Measurements from ENCODE around the gene CABP7.

CABP7 gene

GRCh38 chr22:29719899-29720645 is at the start of gene CABP7:
Gene CABP7, plus strand, starts transcription at chr22:29720003. Its CDS starts 422 bp downstream, at chr22:29720425.
- Histone ChIP-seq H3K27me3 (ENCODE audit: insufficient read depth, low read length) (peaks cover 14% of the 10 kb centered on the region), H3K79me2 (ENCODE audit: control insufficient read depth, insufficient read depth, low read length, unreplicated experiment) (no peaks in the 10 kb centered on the region), H3K27ac (ENCODE audit: low read depth, low read length) (no peak within 1 kb of the TSS), H3K4me1 (ENCODE audit: control insufficient read depth, insufficient read depth, low read length, unreplicated experiment) (no peaks in the 10 kb centered on the region), H3K36me3 (ENCODE audit: insufficient read depth, low read length) (no peaks in the 10 kb centered on the region), H3K4me3 (ENCODE audit: low read depth, low read length) (no peak within 1 kb of the TSS), H2AFZ (ENCODE audit: low read length, unreplicated experiment) (no peak within 1 kb of the TSS)

DNA sequence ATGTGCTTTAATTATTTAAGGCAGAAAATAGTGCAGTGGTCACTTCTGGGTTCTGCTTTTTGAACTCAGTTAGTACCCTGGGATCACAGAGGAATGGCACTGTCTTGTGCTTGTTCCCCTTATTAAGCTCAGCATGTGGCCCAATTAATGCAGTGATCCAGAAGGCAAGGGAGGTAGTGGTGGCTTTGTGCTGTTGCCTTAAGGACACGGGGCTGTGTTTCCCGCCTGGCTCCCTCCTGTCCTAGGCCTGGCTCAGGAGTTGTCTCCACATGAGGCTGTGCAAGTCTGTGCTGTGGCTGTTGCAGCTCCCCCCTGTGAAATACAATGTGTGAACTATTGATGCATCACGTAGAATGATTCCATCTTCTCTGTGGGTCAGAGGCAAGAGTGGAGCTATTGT is 49.2 kb upstream of the CABP7 start:
- no peaks in the 10 kb centered on the region for H3K79me2 ChIP-seq (ENCODE audit: control insufficient read depth, insufficient read depth, low read length, unreplicated experiment)
- H3K4me3 ChIP-seq (ENCODE audit: low read depth, low read length) = no peak overlapping the region
- H3K4me1 ChIP-seq (ENCODE audit: control insufficient read depth, insufficient read depth, low read length, unreplicated experiment) = no peaks in the 10 kb centered on the region
- no peak overlapping the region for H3K27ac ChIP-seq (ENCODE audit: low read depth, low read length)
- no peaks in the 10 kb centered on the region for H3K27me3 ChIP-seq (ENCODE audit: insufficient read depth, low read length)
- H2AFZ ChIP-seq (ENCODE audit: low read length, unreplicated experiment) = no peak overlapping the region
- no peaks in the 10 kb centered on the region; the same call in 1 of the 2 replicates for H3K36me3 ChIP-seq (ENCODE audit: insufficient read depth, low read length)

DNA sequence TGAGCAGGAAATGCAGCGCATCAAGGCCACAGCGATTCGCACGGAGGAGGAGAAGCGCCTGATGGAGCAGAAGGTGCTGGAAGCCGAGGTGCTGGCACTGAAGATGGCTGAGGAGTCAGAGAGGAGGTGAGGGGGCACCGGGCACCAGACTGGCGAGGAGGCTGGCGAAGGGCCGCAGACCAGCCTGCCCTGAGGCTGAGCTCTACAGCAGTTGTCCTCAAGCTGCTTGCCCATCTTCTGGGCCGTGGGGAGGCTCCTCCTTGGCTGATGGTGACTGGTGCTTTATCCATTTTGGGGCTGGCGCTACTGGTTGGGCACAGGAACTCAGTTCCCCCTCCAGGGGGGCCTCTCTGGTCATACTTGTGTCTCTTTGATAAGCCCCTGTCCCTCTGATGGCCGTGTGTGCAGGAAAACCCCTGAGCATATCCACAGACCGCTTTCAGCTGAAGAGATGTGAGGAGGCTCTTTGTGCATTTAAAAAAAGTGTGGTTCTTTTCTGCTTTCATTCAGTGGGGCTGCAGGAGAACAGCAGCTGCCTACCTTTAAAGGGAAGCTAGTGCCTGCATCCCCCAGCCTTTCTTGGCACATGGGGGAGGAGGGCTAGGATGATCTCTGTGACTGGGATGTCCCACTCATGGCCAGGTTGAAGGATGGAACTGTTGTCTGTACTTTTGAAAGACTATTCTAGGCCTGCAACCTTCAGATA is 46.3 kb upstream of the CABP7 start:
- H3K27ac ChIP-seq (ENCODE audit: low read depth, low read length) = no peak overlapping the region
- H3K4me3 ChIP-seq (ENCODE audit: low read depth, low read length) = no peak overlapping the region
- H3K4me1 ChIP-seq (ENCODE audit: control insufficient read depth, insufficient read depth, low read length, unreplicated experiment) = no peaks in the 10 kb centered on the region
- H3K27me3 ChIP-seq (ENCODE audit: insufficient read depth, low read length) = no peaks in the 10 kb centered on the region
- no peaks in the 10 kb centered on the region for H3K79me2 ChIP-seq (ENCODE audit: control insufficient read depth, insufficient read depth, low read length, unreplicated experiment)
- peaks cover 3% of the 10 kb centered on the region; the same call in 1 of the 2 replicates for H3K36me3 ChIP-seq (ENCODE audit: insufficient read depth, low read length)
- H2AFZ ChIP-seq (ENCODE audit: low read length, unreplicated experiment) = no peak overlapping the region

DNA sequence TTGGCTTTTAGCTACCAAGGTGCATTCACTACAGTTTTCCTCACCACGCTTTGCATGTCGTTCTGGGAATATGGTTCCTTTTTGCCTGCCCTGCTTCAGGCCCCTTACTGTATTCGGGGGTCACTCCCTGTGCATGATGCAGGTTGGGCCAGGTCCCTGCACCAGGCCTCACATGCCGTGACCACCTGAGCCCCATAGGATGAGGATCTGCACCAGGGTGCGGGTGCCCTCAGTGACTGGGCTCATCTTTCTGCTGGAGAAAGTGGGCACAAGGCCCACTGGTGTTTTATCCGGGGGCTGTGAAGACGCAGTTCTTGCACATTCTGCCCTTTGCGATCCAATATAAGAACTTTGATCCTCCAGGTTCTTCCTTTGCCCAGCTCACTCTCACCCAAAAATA is 45.7 kb upstream of the CABP7 start:
- H3K36me3 ChIP-seq (ENCODE audit: insufficient read depth, low read length) = peaks cover 3% of the 10 kb centered on the region; the same call in 1 of the 2 replicates

GRCh38 chr22:29679316-29679715 is 40.5 kb upstream of the CABP7 start:
- Histone ChIP-seq H3K79me2 (ENCODE audit: control insufficient read depth, insufficient read depth, low read length, unreplicated experiment) (no peaks in the 10 kb centered on the region), H3K4me1 (ENCODE audit: control insufficient read depth, insufficient read depth, low read length, unreplicated experiment) (no peaks in the 10 kb centered on the region), H3K27ac (ENCODE audit: low read depth, low read length) (no peak overlapping the region), H3K36me3 (ENCODE audit: insufficient read depth, low read length) (peaks cover 3% of the 10 kb centered on the region; the same call in 1 of the 2 replicates), H3K4me3 (ENCODE audit: low read depth, low read length) (no peak overlapping the region), H2AFZ (ENCODE audit: low read length, unreplicated experiment) (no peak overlapping the region), H3K27me3 (ENCODE audit: insufficient read depth, low read length) (no peaks in the 10 kb centered on the region)

More for the DNA sequence above, 45.7 kb upstream of the CABP7 start:
- Histone ChIP-seq H3K27ac (ENCODE audit: low read depth, low read length) (no peak overlapping the region), H3K4me1 (ENCODE audit: control insufficient read depth, insufficient read depth, low read length, unreplicated experiment) (no peaks in the 10 kb centered on the region), H3K27me3 (ENCODE audit: insufficient read depth, low read length) (no peaks in the 10 kb centered on the region), H3K79me2 (ENCODE audit: control insufficient read depth, insufficient read depth, low read length, unreplicated experiment) (no peaks in the 10 kb centered on the region), H3K4me3 (ENCODE audit: low read depth, low read length) (no peak overlapping the region), H2AFZ (ENCODE audit: low read length, unreplicated experiment) (no peak overlapping the region)

GRCh38 chr22:29683536-29683935 is 36.3 kb upstream of the CABP7 start:
- Histone ChIP-seq H2AFZ (ENCODE audit: low read length, unreplicated experiment) (no peak overlapping the region), H3K4me3 (ENCODE audit: low read depth, low read length) (no peak overlapping the region), H3K4me1 (ENCODE audit: control insufficient read depth, insufficient read depth, low read length, unreplicated experiment) (no peaks in the 10 kb centered on the region), H3K79me2 (ENCODE audit: control insufficient read depth, insufficient read depth, low read length, unreplicated experiment) (no peaks in the 10 kb centered on the region), H3K36me3 (ENCODE audit: insufficient read depth, low read length) (no peaks in the 10 kb centered on the region), H3K27me3 (ENCODE audit: insufficient read depth, low read length) (no peaks in the 10 kb centered on the region), H3K27ac (ENCODE audit: low read depth, low read length) (no peak overlapping the region)

DNA sequence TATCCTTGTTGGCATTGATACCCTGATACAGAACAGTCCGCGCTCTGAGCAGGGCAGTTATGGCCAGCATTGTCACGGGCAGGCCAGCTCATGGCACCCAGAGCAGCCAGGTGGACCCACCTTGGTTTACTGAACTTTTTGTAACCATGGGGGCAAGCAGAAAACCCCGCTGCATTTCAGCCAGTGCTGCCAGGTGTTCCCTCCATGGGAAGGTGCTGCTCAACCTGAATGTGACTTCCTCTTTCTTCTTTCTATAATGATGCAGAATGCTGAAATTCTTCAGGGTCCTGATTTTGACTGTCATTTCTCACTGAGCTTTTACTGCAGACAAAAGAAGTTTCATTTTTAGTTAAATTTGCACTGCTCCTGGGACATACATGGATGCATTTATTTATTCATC is 35.6 kb upstream of the CABP7 start:
- Histone ChIP-seq H3K79me2 (ENCODE audit: control insufficient read depth, insufficient read depth, low read length, unreplicated experiment) (no peaks in the 10 kb centered on the region), H3K4me3 (ENCODE audit: low read depth, low read length) (no peak overlapping the region), H3K36me3 (ENCODE audit: insufficient read depth, low read length) (no peaks in the 10 kb centered on the region), H2AFZ (ENCODE audit: low read length, unreplicated experiment) (no peak overlapping the region), H3K27ac (ENCODE audit: low read depth, low read length) (no peak overlapping the region), H3K4me1 (ENCODE audit: control insufficient read depth, insufficient read depth, low read length, unreplicated experiment) (no peaks in the 10 kb centered on the region), H3K27me3 (ENCODE audit: insufficient read depth, low read length) (no peaks in the 10 kb centered on the region)

GRCh38 chr22:29689206-29689879 is 30.5 kb upstream of the CABP7 start:
- no peak overlapping the region for H3K27ac ChIP-seq (ENCODE audit: low read depth, low read length)
- H3K4me1 ChIP-seq (ENCODE audit: control insufficient read depth, insufficient read depth, low read length, unreplicated experiment) = no peaks in the 10 kb centered on the region
- no peaks in the 10 kb centered on the region for H3K36me3 ChIP-seq (ENCODE audit: insufficient read depth, low read length)
- no peaks in the 10 kb centered on the region for H3K79me2 ChIP-seq (ENCODE audit: control insufficient read depth, insufficient read depth, low read length, unreplicated experiment)
- no peak overlapping the region for H3K4me3 ChIP-seq (ENCODE audit: low read depth, low read length)
- H2AFZ ChIP-seq (ENCODE audit: low read length, unreplicated experiment) = no peak overlapping the region
- no peaks in the 10 kb centered on the region for H3K27me3 ChIP-seq (ENCODE audit: insufficient read depth, low read length)

GRCh38 chr22:29689880-29690213 is 30.0 kb upstream of the CABP7 start:
- no peaks in the 10 kb centered on the region for H3K4me1 ChIP-seq (ENCODE audit: control insufficient read depth, insufficient read depth, low read length, unreplicated experiment)
- no peak overlapping the region for H2AFZ ChIP-seq (ENCODE audit: low read length, unreplicated experiment)
- H3K36me3 ChIP-seq (ENCODE audit: insufficient read depth, low read length) = no peaks in the 10 kb centered on the region
- H3K79me2 ChIP-seq (ENCODE audit: control insufficient read depth, insufficient read depth, low read length, unreplicated experiment) = no peaks in the 10 kb centered on the region
- no peak overlapping the region for H3K4me3 ChIP-seq (ENCODE audit: low read depth, low read length)
- no peaks in the 10 kb centered on the region for H3K27me3 ChIP-seq (ENCODE audit: insufficient read depth, low read length)
- no peak overlapping the region for H3K27ac ChIP-seq (ENCODE audit: low read depth, low read length)

DNA sequence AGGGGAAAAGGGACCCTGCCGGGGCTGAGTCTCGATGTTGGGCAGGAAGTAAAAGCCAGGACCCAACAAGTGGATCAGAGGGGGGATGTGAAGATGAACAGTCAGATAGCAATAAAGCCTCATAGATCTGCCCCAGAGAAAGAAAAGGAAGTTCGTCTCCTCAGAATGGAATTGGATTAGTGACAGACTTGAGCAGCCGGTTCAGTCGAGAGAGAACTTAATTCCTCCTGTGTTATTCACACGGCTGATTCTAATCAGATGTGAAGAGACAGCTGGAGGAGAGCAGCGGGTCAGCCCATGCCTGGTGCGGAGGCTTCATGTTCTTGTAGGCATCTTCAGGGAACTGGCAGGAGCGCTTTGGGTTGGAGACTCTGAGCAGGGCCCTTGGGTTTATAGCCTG is 29.3 kb upstream of the CABP7 start:
- H3K36me3 ChIP-seq (ENCODE audit: insufficient read depth, low read length) = no peaks in the 10 kb centered on the region

More for the DNA sequence above, 29.3 kb upstream of the CABP7 start:
- Histone ChIP-seq H3K4me3 (ENCODE audit: low read depth, low read length) (no peak overlapping the region), H3K27ac (ENCODE audit: low read depth, low read length) (no peak overlapping the region), H3K27me3 (ENCODE audit: insufficient read depth, low read length) (no peaks in the 10 kb centered on the region), H2AFZ (ENCODE audit: low read length, unreplicated experiment) (no peak overlapping the region), H3K79me2 (ENCODE audit: control insufficient read depth, insufficient read depth, low read length, unreplicated experiment) (no peaks in the 10 kb centered on the region), H3K4me1 (ENCODE audit: control insufficient read depth, insufficient read depth, low read length, unreplicated experiment) (no peaks in the 10 kb centered on the region)

All from ACC112 (cell line).